ENCODE measurements around the gene NDUFB5. TPM values are rescaled to one million over a fixed set of nuclear protein-coding genes. Genes with fewer than 3 reads are reported as not detected.

Gene NDUFB5
- total and polyA plus RNA-seq, 12 donors = 108 to 395 (median 373) TPM

- Histone ChIP-seq H3K4me1 (no peaks in the 10 kb centered on the region), H3K27me3 (no peaks in the 10 kb centered on the region), H3K27ac (no peak overlapping the region), H3K36me3 (no peaks in the 10 kb centered on the region), H3K9me3 (no peaks in the 10 kb centered on the region), H3K4me3 (no peak overlapping the region)
- intact Hi-C loops (cut with DNase I) = no loop called here
- no peak for DNase-seq
- WGBS, 2 donors = 75 to 91% methylated on average over 3 of the region's 3 CpGs
- TF ChIP-seq CTCF (IDR thresholded peaks at IDR 0.05) = no peak
- ATAC-seq = no peak
Observed at GRCh38 chr3:179646177-179646576, 41.6 kb downstream of the NDUFB5 start.

- TF ChIP-seq CTCF (IDR thresholded peaks at IDR 0.05) = no peak
- DNase-seq (no peak), ATAC-seq (no peak)
- Histone ChIP-seq H3K27ac (peak overlapping the region in 9 of 10 donors; percentile 78 to 97 (median 94)), H3K9me3 (no peaks in the 10 kb centered on the region), H3K4me1 (peaks cover 0 to 37% (median 8%) of the 10 kb centered on the region in 9 donors), H3K36me3 (no peaks in the 10 kb centered on the region), H3K4me3 (peak overlapping the region; percentile 34 to 90 (median 88)), H3K27me3 (no peaks in the 10 kb centered on the region)
- 52 to 59% methylated on average over 11 of the region's 11 CpGs for WGBS, 2 donors
- intact Hi-C loops (cut with DNase I) = loop anchor here in 6 of 10 donors (2.0 to 10.0 kb wide), 6 partner anchors 63 to 115 kb away; no protein-coding TSS in a partner anchor
Observed at GRCh38 chr3:179651687-179652446, 47.3 kb downstream of the NDUFB5 start.

- H3K4me3 ChIP-seq = peak within 1 kb of the TSS; percentile 52 to 90 (median 88)
- no peaks in the 10 kb centered on the region for H3K9me3 ChIP-seq
- peak in 2 of 9 donors; percentile 11 to 12 for TF ChIP-seq CTCF (IDR thresholded peaks at IDR 0.05)
- 0 to 2% methylated on average over 56 of the region's 56 CpGs for WGBS, 2 donors
- H3K36me3 ChIP-seq = no peaks in the 10 kb centered on the region
- peak within 1 kb of the TSS; percentile 80 to 97 (median 94) for H3K27ac ChIP-seq
- DNase-seq (peak; percentile 58 to 73), ATAC-seq (peak; percentile 43 to 82 (median 63))
- peaks cover 0 to 44% (median 8%) of the 10 kb centered on the region in 9 donors for H3K4me1 ChIP-seq
- intact Hi-C loops (cut with DNase I) = loop anchor here in 6 of 10 donors (2.0 to 10.0 kb wide), 6 partner anchors 62 to 115 kb away; no protein-coding TSS in a partner anchor
- no peaks in the 10 kb centered on the region for H3K27me3 ChIP-seq
Observed at GRCh38 chr3:179652447-179653095, 48.0 kb downstream of the NDUFB5 start, which contains the start of gene USP13. Gene USP13, plus strand, starts transcription at chr3:179653040. Its CDS starts 186 bp downstream, at chr3:179653226.

GRCh38 chr3:179653096-179653797, 48.7 kb downstream of the NDUFB5 start:
- peak overlapping the region; percentile 80 to 97 (median 94) for H3K27ac ChIP-seq
- peak overlapping the region; percentile 52 to 90 (median 88) for H3K4me3 ChIP-seq
- intact Hi-C loops (cut with DNase I) = loop anchor here in 6 of 10 donors (2.0 to 10.0 kb wide), 6 partner anchors 62 to 114 kb away; no protein-coding TSS in a partner anchor
- H3K36me3 ChIP-seq = no peaks in the 10 kb centered on the region
- peaks cover 0 to 51% (median 8%) of the 10 kb centered on the region in 9 donors for H3K4me1 ChIP-seq
- peak; percentile 76 to 78 for DNase-seq
- 0% methylated on average over 59 to 77 of the region's 77 CpGs for WGBS, 2 donors
- no peaks in the 10 kb centered on the region for H3K27me3 ChIP-seq
- ATAC-seq = peak; percentile 83 to 89 (median 86)
- TF ChIP-seq CTCF (IDR thresholded peaks at IDR 0.05) = peak in 5 of 9 donors; percentile 8 to 45 (median 37)
- no peaks in the 10 kb centered on the region for H3K9me3 ChIP-seq
